Muscle layer of colon (tissue), 2 donors: ENCODE measurements around the gene CTDP1.

ENCODE experiments used
- H3K27ac ChIP-seq: one replicate; pipeline ENCODE4 v1.7.0; 2013; ENCODE audit warnings: low read depth, mild to moderate bottlenecking, low read length, moderate library complexity
- H3K27me3 ChIP-seq, 2 donors: one replicate each; pipeline ENCODE4 v1.7.0; 2013; ENCODE audit warnings: low read length in 2 of 2, mild to moderate bottlenecking in 2 of 2; ENCODE audit not compliant: insufficient read depth in 2 of 2, control insufficient read depth in 1 of 2
- H3K36me3 ChIP-seq: one replicate; pipeline ENCODE4 v1.7.0; 2013; ENCODE audit warnings: mild to moderate bottlenecking, low read length; ENCODE audit not compliant: insufficient read depth
- H3K4me1 ChIP-seq: one replicate; pipeline ENCODE4 v1.7.0; 2013; ENCODE audit warnings: mild to moderate bottlenecking, low read length; ENCODE audit not compliant: insufficient read depth
- H3K4me3 ChIP-seq, 2 donors: one replicate each; pipeline ENCODE4 v1.7.0; 2013; ENCODE audit warnings: low read length in 2 of 2, low read depth in 1 of 2, mild to moderate bottlenecking in 1 of 2, moderate library complexity in 1 of 2
- H3K9ac ChIP-seq: one replicate; pipeline ENCODE4 v1.7.0; 2013; ENCODE audit warnings: low read length
- H3K9me3 ChIP-seq: one replicate; pipeline ENCODE4 v1.7.0; 2013; ENCODE audit warnings: mild to moderate bottlenecking, low read length
- donor health status: abdominal sarcoma.
- donor health status: Adenocarcinoma of cecum.

CTDP1 gene

GRCh38 chr18:79707239-79707638 lies 27.6 kb downstream of the CTDP1 start:
- Histone ChIP-seq H3K9ac (no peak overlapping the region), H3K4me3 (no peak overlapping the region), H3K27me3 (no peaks in the 10 kb centered on the region), H3K27ac (no peak overlapping the region), H3K36me3 (peaks cover 20% of the 10 kb centered on the region), H3K9me3 (no peaks in the 10 kb centered on the region), H3K4me1 (no peaks in the 10 kb centered on the region)

- Histone ChIP-seq H3K27ac (no peak overlapping the region), H3K9ac (no peak overlapping the region), H3K36me3 (peaks cover 20% of the 10 kb centered on the region), H3K4me3 (no peak overlapping the region), H3K27me3 (no peaks in the 10 kb centered on the region), H3K4me1 (no peaks in the 10 kb centered on the region), H3K9me3 (no peaks in the 10 kb centered on the region)
Observed at GRCh38 chr18:79707671-79708070, 28.1 kb downstream of the CTDP1 start.

- Histone ChIP-seq H3K27me3 (no peaks in the 10 kb centered on the region), H3K9me3 (no peaks in the 10 kb centered on the region), H3K36me3 (peaks cover 27% of the 10 kb centered on the region)
Observed at GRCh38 chr18:79708412-79708811, 28.8 kb downstream of the CTDP1 start.

GRCh38 chr18:79712206-79712857 lies 32.7 kb downstream of the CTDP1 start:
- Histone ChIP-seq H3K36me3 (peaks cover 28% of the 10 kb centered on the region), H3K27me3 (no peaks in the 10 kb centered on the region), H3K9ac (no peak overlapping the region), H3K9me3 (no peaks in the 10 kb centered on the region), H3K27ac (no peak overlapping the region), H3K4me3 (no peak overlapping the region), H3K4me1 (no peaks in the 10 kb centered on the region)

More at GRCh38 chr18:79708412-79708811, 28.8 kb downstream of the CTDP1 start:
- no peaks in the 10 kb centered on the region for H3K4me1 ChIP-seq
- no peak overlapping the region for H3K4me3 ChIP-seq
- H3K9ac ChIP-seq = no peak overlapping the region
- H3K27ac ChIP-seq = no peak overlapping the region

GRCh38 chr18:79713341-79713740 lies 33.7 kb downstream of the CTDP1 start:
- H3K27ac ChIP-seq = no peak overlapping the region
- H3K9me3 ChIP-seq = no peaks in the 10 kb centered on the region
- peaks cover 28% of the 10 kb centered on the region for H3K36me3 ChIP-seq
- no peak overlapping the region for H3K9ac ChIP-seq
- no peak overlapping the region for H3K4me3 ChIP-seq
- H3K4me1 ChIP-seq = no peaks in the 10 kb centered on the region
- H3K27me3 ChIP-seq = no peaks in the 10 kb centered on the region

GRCh38 chr18:79714531-79715240 lies 35.1 kb downstream of the CTDP1 start:
- H3K36me3 ChIP-seq = peaks cover 29% of the 10 kb centered on the region

GRCh38 chr18:79715280-79715679 lies 35.7 kb downstream of the CTDP1 start:
- Histone ChIP-seq H3K9me3 (no peaks in the 10 kb centered on the region), H3K4me3 (no peak overlapping the region), H3K27me3 (no peaks in the 10 kb centered on the region), H3K36me3 (peaks cover 35% of the 10 kb centered on the region), H3K4me1 (no peaks in the 10 kb centered on the region), H3K9ac (no peak overlapping the region), H3K27ac (no peak overlapping the region)

More at GRCh38 chr18:79714531-79715240, 35.1 kb downstream of the CTDP1 start:
- H3K4me3 ChIP-seq = no peak overlapping the region
- H3K27me3 ChIP-seq = no peaks in the 10 kb centered on the region
- H3K9me3 ChIP-seq = no peaks in the 10 kb centered on the region
- no peak overlapping the region for H3K27ac ChIP-seq
- H3K4me1 ChIP-seq = no peaks in the 10 kb centered on the region
- no peak overlapping the region for H3K9ac ChIP-seq

- Histone ChIP-seq H3K4me3 (no peak overlapping the region), H3K27ac (no peak overlapping the region), H3K36me3 (peaks cover 47% of the 10 kb centered on the region), H3K27me3 (no peaks in the 10 kb centered on the region), H3K9me3 (no peaks in the 10 kb centered on the region), H3K4me1 (no peaks in the 10 kb centered on the region), H3K9ac (no peak overlapping the region)
Observed at GRCh38 chr18:79717059-79717458, 37.5 kb downstream of the CTDP1 start.

GRCh38 chr18:79717555-79718074 lies 38.0 kb downstream of the CTDP1 start:
- no peak overlapping the region for H3K27ac ChIP-seq
- no peak overlapping the region for H3K9ac ChIP-seq
- no peak overlapping the region for H3K4me3 ChIP-seq
- H3K27me3 ChIP-seq = no peaks in the 10 kb centered on the region
- H3K36me3 ChIP-seq = peaks cover 50% of the 10 kb centered on the region
- no peaks in the 10 kb centered on the region for H3K4me1 ChIP-seq
- no peaks in the 10 kb centered on the region for H3K9me3 ChIP-seq

GRCh38 chr18:79718126-79718525 lies 38.5 kb downstream of the CTDP1 start:
- Histone ChIP-seq H3K4me1 (no peaks in the 10 kb centered on the region), H3K27ac (no peak overlapping the region), H3K4me3 (no peak overlapping the region), H3K27me3 (no peaks in the 10 kb centered on the region), H3K36me3 (peaks cover 49% of the 10 kb centered on the region), H3K9ac (no peak overlapping the region), H3K9me3 (no peaks in the 10 kb centered on the region)

GRCh38 chr18:79718878-79719477 lies 39.4 kb downstream of the CTDP1 start:
- no peaks in the 10 kb centered on the region for H3K4me1 ChIP-seq
- no peak overlapping the region for H3K27ac ChIP-seq
- H3K27me3 ChIP-seq = no peaks in the 10 kb centered on the region
- peaks cover 44% of the 10 kb centered on the region for H3K36me3 ChIP-seq
- no peaks in the 10 kb centered on the region for H3K9me3 ChIP-seq
- H3K4me3 ChIP-seq = no peak overlapping the region
- no peak overlapping the region for H3K9ac ChIP-seq
